ENCODE measurements around the gene ARMC12. TPM values are rescaled to one million over a fixed set of nuclear protein-coding genes. Genes with fewer than 3 reads are reported as not detected.

The ARMC12 gene
- total RNA-seq, 4 donors from 2014 or later, result 0.51 to 1.7 (median 1.0) TPM

DNA sequence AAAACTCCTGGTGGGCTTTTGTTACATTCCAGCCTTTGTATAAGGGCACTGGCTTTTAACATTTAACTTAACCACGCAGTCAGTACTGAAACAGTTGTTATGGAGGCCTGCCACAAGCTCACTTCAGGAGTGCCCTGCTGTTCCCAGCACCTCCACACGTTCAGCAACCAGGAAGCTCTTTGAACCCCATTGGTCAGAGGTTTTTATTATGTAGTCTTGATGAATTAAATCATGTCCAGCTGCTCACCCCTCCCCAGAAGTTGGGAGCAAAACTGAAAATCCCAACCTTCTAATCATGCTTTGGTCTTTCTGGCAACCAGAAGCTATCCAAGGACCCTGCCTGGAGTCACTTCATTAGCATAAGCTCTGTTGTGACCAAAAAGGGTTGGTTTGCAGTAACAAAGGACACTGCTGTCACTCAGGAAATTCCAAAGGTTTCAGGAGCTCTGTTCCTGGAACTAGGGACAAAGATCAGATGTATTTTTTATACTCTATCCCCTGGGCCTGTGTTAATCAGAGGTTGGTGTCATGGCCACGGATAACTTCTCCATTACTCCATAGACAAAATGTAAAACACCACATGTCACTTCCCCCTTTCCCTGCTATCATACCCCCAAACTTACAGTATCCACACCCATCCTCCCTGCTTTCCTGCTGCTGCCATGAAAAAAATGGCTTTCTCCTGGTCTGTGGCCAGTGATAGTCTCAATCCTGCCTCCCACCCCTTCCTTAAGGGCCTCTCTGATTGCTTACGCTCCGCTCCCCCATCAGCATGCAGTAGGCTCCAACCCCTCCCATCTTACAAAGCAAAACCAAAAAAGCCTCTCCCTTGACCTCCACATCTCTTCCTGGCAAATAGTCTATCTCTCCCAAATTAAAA is 3.1 kb downstream of the ARMC12 start:
- TF ChIP-seq, protein P1, sequence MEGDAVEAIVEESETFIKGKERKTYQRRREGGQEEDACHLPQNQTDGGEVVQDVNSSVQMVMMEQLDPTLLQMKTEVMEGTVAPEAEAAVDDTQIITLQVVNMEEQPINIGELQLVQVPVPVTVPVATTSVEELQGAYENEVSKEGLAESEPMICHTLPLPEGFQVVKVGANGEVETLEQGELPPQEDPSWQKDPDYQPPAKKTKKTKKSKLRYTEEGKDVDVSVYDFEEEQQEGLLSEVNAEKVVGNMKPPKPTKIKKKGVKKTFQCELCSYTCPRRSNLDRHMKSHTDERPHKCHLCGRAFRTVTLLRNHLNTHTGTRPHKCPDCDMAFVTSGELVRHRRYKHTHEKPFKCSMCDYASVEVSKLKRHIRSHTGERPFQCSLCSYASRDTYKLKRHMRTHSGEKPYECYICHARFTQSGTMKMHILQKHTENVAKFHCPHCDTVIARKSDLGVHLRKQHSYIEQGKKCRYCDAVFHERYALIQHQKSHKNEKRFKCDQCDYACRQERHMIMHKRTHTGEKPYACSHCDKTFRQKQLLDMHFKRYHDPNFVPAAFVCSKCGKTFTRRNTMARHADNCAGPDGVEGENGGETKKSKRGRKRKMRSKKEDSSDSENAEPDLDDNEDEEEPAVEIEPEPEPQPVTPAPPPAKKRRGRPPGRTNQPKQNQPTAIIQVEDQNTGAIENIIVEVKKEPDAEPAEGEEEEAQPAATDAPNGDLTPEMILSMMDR (IDR thresholded peaks at IDR 0.05; ENCODE audit: low read depth), result no peak

DNA sequence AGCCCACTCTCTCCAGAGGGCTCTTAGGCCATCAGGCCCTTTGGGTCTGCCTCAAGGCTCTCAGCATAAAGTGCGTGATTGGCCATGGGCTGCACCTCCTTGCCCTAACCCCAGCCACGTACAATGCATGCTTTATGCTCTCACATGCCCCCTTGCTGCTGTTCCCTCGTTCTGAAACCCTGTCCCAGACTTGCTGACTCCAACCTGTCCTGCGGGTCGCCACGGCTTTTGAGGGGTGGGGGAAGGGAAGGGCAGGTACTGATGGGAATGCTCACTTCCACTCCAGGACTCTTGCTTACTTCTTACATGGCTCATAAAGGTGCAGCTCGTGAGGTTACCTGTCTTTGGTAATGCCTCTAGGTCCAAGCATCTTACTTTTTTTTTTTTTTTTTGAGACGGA is 6.0 kb downstream of the ARMC12 start:
- TF ChIP-seq, protein P1 (IDR thresholded peaks at IDR 0.05; ENCODE audit: low read depth), result no peak

DNA sequence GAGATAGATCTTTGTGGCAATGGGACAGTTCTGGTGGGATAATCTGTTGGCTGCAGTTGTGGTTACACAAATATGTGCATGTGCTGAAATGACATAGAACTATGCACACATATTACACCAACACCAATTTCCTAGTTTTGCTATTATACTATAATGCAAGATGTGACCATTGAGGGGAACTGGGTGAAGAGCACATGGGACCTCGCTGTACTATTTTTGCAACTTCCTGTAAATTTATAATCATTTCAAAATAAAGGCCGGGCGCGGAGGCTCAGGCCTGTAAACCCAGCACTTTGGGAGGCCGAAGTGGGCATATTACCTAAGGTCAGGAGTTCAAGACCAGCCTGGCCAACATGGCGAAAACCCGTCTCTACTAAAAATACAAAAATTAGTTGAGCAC is 8.7 kb downstream of the ARMC12 start:
- TF ChIP-seq, protein P1 (IDR thresholded peaks at IDR 0.05; ENCODE audit: low read depth), result no peak

DNA sequence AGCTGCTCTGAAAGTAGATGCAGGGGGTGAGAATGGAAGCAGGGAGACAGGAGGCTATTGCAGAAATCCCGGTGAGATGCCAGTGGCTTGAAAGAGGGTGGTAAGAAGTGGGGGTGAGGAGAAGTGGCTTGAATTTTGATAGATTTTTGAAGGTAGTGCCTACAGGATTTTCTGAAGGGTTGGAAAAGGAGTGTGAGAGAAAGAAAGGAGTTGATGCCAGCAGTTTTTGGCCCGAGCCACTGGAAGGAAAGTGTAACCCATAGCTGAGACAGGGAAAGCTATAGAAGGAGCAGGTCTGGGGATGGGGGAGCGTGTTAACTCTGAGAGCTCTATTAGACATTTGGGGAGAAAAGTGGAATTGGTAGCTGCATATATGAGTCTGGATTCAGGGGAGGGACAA is 9.7 kb downstream of the ARMC12 start:
- TF ChIP-seq, protein P1 (IDR thresholded peaks at IDR 0.05; ENCODE audit: low read depth), result no peak

DNA sequence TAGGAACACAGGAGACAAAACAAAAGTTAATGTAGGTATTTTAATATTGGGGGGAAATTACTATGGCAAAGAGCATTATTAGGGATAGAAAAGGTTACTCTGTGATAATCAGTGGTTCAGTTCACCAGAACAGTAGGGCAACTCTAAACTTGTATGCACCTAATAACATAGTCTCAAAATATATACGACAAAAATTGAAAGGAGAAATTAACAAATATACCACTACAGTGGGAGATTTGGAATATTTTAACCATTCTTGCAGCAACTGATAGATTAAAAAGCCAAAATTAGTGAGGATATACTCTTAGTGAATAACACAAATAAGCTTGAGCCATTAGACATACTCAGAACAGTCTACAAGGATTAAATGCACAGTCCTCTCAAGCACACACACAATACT is 11.0 kb downstream of the ARMC12 start:
- TF ChIP-seq, protein P1 (IDR thresholded peaks at IDR 0.05; ENCODE audit: low read depth), result no peak

DNA sequence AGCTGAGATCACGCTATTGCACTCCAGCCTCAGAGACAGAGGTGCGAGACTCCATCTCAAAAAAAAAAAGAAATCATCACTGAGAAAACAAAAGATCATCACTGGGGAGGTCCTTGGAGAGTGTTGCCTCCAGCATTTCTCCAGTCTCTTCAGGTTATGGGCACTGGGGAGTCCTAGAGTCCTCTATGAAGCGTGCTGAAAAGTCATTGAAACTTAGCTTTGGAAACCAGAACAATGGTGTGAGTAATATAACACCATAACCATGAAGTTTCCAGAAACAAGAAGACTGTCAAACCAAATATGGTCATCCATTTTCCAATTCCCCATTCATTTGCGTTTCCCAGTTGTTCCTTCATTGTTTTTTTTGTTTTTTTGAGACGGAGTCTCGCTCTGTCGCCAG is 13.7 kb downstream of the ARMC12 start:
- TF ChIP-seq, protein P1 (IDR thresholded peaks at IDR 0.05; ENCODE audit: low read depth), result no peak

DNA sequence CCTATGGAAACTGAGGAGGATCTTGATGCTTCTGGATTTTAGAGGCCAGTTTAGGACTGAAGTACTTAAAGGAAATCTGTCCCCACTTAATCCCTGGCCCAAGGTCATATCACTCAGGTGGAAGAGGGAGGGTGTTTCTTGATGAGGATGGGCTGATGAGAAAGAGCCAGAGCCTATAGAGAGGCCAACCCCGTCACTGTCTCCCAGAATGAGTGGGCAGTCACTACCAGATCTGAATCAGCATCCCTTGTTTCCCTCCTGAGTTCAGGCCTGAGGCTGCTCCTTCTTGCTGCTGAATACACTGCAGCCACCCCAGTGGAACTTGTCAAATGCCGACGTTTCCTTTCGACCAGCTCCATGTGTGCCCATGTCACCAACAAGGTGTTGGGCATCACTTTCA is 14.8 kb downstream of the ARMC12 start:
- TF ChIP-seq, protein P1 (IDR thresholded peaks at IDR 0.05; ENCODE audit: low read depth), result no peak

Measured in subcutaneous adipose tissue (tissue), 4 donors.